Liver (tissue), 3 donors: ENCODE data around the gene CETN3.

Experiments
- ATF3 ChIP-seq: IDR thresholded peaks from 2 replicates; pipeline ENCODE4 v1.6.1; 2016; ENCODE audit warnings: antibody characterized with exemption
- CTCF ChIP-seq: fragments of 150-350 bp; IDR thresholded peaks from 2 replicates; pipeline ENCODE4 v1.5.1; 2017; ENCODE audit warnings: improper control_type of control experiment, low read depth, low read length; ENCODE audit not compliant: missing input control
- EGR1 ChIP-seq, 2 donors: IDR thresholded peaks; 2 replicates each; pipeline ENCODE4 v1.6.1; 2016 to 2018; ENCODE audit warnings: antibody characterized with exemption in 2 of 2, low read depth in 2 of 2
- FOXA1 ChIP-seq: IDR thresholded peaks from 2 replicates; pipeline ENCODE4 v1.6.1; 2016; ENCODE audit warnings: antibody characterized with exemption
- GABPA ChIP-seq, 2 donors: IDR thresholded peaks in 1 of 2; conservative IDR thresholded peaks in 1 of 2; 2 replicates each; pipeline ENCODE4 v1.6.1; 2016; ENCODE audit warnings: antibody characterized with exemption in 2 of 2, mild to moderate bottlenecking in 1 of 2, moderate library complexity in 1 of 2
- HNF4A ChIP-seq, 2 donors: conservative IDR thresholded peaks; 2 replicates each; pipeline ENCODE4 v1.6.1; 2016; ENCODE audit warnings: antibody characterized with exemption in 2 of 2, mild to moderate bottlenecking in 2 of 2
- JUND ChIP-seq, 2 donors: IDR thresholded peaks; 2 replicates each; pipeline ENCODE4 v1.6.1; 2016; ENCODE audit warnings: antibody characterized with exemption in 2 of 2
- RAD21 ChIP-seq, 2 donors: IDR thresholded peaks; 2 replicates each; pipeline ENCODE4 v1.6.1; 2016; ENCODE audit warnings: antibody characterized with exemption in 2 of 2, mild to moderate bottlenecking in 2 of 2
- RXRA ChIP-seq, 2 donors: IDR thresholded peaks; 2 replicates each; pipeline ENCODE4 v1.6.1; 2017 to 2018; ENCODE audit warnings: antibody characterized with exemption in 2 of 2, mild to moderate bottlenecking in 1 of 2
- SP1 ChIP-seq: IDR thresholded peaks from 2 replicates; pipeline ENCODE4 v1.6.1; 2018; ENCODE audit warnings: antibody characterized with exemption, mild to moderate bottlenecking
- YY1 ChIP-seq: IDR thresholded peaks from 2 replicates; pipeline ENCODE4 v1.6.1; 2016; ENCODE audit warnings: antibody characterized with exemption, mild to moderate bottlenecking
- ZBTB33 ChIP-seq: IDR thresholded peaks from 2 replicates; pipeline ENCODE4 v1.6.1; 2016; ENCODE audit warnings: antibody characterized with exemption
- TF ChIP-seq, protein P1 (sequence below): IDR thresholded peaks from 2 replicates; pipeline ENCODE4 v1.6.1; 2016; ENCODE audit warnings: antibody characterized with exemption, mild to moderate bottlenecking
- TF ChIP-seq, protein P2 (sequence below): IDR thresholded peaks from 2 replicates; pipeline ENCODE4 v1.6.1; 2016; ENCODE audit warnings: antibody characterized with exemption
- donor health status: healthy.
- donor health status: healthy.

- TF ChIP-seq CTCF (no peak), EGR1 (IDR thresholded peaks at IDR 0.05; ENCODE audit: low read depth in 2 of 2) (no peak), FOXA1 (peak; percentile 42), GABPA (IDR thresholded peaks at IDR 0.05 in 1 of 2, conservative IDR thresholded peaks at IDR 0.05 in 1 of 2) (no peak), ZBTB33 (no peak), RXRA (IDR thresholded peaks at IDR 0.05) (peak in 1 of 2 donors; percentile 21), RAD21 (IDR thresholded peaks at IDR 0.05) (no peak), SP1 (no peak), HNF4A (conservative IDR thresholded peaks at IDR 0.05) (peak in 1 of 2 donors; percentile 12), YY1 (no peak), JUND (IDR thresholded peaks at IDR 0.05) (no peak), ATF3 (no peak)
- TF ChIP-seq, protein P1, sequence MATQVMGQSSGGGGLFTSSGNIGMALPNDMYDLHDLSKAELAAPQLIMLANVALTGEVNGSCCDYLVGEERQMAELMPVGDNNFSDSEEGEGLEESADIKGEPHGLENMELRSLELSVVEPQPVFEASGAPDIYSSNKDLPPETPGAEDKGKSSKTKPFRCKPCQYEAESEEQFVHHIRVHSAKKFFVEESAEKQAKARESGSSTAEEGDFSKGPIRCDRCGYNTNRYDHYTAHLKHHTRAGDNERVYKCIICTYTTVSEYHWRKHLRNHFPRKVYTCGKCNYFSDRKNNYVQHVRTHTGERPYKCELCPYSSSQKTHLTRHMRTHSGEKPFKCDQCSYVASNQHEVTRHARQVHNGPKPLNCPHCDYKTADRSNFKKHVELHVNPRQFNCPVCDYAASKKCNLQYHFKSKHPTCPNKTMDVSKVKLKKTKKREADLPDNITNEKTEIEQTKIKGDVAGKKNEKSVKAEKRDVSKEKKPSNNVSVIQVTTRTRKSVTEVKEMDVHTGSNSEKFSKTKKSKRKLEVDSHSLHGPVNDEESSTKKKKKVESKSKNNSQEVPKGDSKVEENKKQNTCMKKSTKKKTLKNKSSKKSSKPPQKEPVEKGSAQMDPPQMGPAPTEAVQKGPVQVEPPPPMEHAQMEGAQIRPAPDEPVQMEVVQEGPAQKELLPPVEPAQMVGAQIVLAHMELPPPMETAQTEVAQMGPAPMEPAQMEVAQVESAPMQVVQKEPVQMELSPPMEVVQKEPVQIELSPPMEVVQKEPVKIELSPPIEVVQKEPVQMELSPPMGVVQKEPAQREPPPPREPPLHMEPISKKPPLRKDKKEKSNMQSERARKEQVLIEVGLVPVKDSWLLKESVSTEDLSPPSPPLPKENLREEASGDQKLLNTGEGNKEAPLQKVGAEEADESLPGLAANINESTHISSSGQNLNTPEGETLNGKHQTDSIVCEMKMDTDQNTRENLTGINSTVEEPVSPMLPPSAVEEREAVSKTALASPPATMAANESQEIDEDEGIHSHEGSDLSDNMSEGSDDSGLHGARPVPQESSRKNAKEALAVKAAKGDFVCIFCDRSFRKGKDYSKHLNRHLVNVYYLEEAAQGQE: no peak
- TF ChIP-seq, protein P2, sequence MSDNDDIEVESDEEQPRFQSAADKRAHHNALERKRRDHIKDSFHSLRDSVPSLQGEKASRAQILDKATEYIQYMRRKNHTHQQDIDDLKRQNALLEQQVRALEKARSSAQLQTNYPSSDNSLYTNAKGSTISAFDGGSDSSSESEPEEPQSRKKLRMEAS: no peak
Measured at GRCh38 chr5:90424245-90424644, 14.7 kb upstream of the CETN3 start.
